GM23338 (cell line): ENCODE data around the gene CD44. TPM values are rescaled to one million over a fixed set of nuclear protein-coding genes. Genes with fewer than 3 reads are reported as not detected.

Source experiments
- ATAC-seq: fragments of 200-7000 bp; cut with Tn5 transposase; 3 replicates; pipeline ENCODE4 v1.9.1; 2020
- DNase-seq: peaks from one replicate; pipeline ENCODE4 v3.0.0-alpha.2; 2015; ENCODE audit warnings: low spot score
- H2AFZ ChIP-seq: fragments of 200-600 bp; sonication (generic); 2 replicates; pipeline ENCODE4 v1.8.0; 2016; ENCODE audit warnings: antibody characterized with exemption, mild to moderate bottlenecking, moderate library complexity
- H3F3A ChIP-seq: fragments of 200-600 bp; sonication (generic); replicated peaks from 2 replicates; pipeline ENCODE4 v1.8.0; 2017; ENCODE audit warnings: antibody characterized with exemption, mixed run types, low read depth
- H3K27ac ChIP-seq: fragments of 200-600 bp; sonication (generic); 2 replicates; pipeline ENCODE4 v1.6.1; 2016; ENCODE audit warnings: low read depth
- H3K27me3 ChIP-seq: fragments of 200-600 bp; sonication (generic); 2 replicates; pipeline ENCODE4 v1.8.0; 2016; ENCODE audit warnings: mild to moderate bottlenecking, mixed run types, moderate library complexity; ENCODE audit not compliant: insufficient read depth
- H3K36me3 ChIP-seq: fragments of 200-600 bp; sonication (generic); 2 replicates; pipeline ENCODE4 v1.8.0; 2016; ENCODE audit warnings: mild to moderate bottlenecking; ENCODE audit not compliant: insufficient read depth
- H3K4me1 ChIP-seq: fragments of 200-600 bp; sonication (generic); 2 replicates; pipeline ENCODE4 v1.8.0; 2016; ENCODE audit warnings: mild to moderate bottlenecking, moderate library complexity; ENCODE audit not compliant: insufficient read depth
- H3K4me2 ChIP-seq: fragments of 200-600 bp; sonication (generic); 2 replicates; pipeline ENCODE4 v1.7.1; 2017; ENCODE audit warnings: mixed run types
- H3K4me3 ChIP-seq: fragments of 200-600 bp; sonication (generic); 2 replicates; pipeline ENCODE4 v1.6.1; 2016; ENCODE audit warnings: mixed run types
- H3K79me2 ChIP-seq: fragments of 200-600 bp; sonication (generic); replicated peaks from 2 replicates; pipeline ENCODE4 v1.8.0; 2017; ENCODE audit warnings: mild to moderate bottlenecking; ENCODE audit not compliant: insufficient read depth
- H3K9me2 ChIP-seq: fragments of 200-600 bp; sonication (generic); 2 replicates; pipeline ENCODE4 v1.8.0; 2017; ENCODE audit not compliant: insufficient read depth
- H4K20me1 ChIP-seq: fragments of 200-600 bp; sonication (generic); replicated peaks from 2 replicates; pipeline ENCODE4 v1.8.0; 2017; ENCODE audit warnings: mild to moderate bottlenecking; ENCODE audit not compliant: insufficient read depth
- H3K27ac Mint-ChIP-seq: 2 replicates; pipeline ENCODE4 v1.8.0; 2020; ENCODE audit warnings: inconsistent platforms, mild to moderate bottlenecking, moderate library complexity, mixed read lengths
- H3K27me3 Mint-ChIP-seq: 3 replicates; pipeline ENCODE4 v1.8.0; 2022; ENCODE audit warnings: low read depth, mild to moderate bottlenecking, moderate library complexity, mixed read lengths, inconsistent platforms; ENCODE audit not compliant: insufficient read depth, poor library complexity
- H3K36me3 Mint-ChIP-seq: 3 replicates; pipeline ENCODE4 v1.8.0; 2021; ENCODE audit warnings: low read depth, mild to moderate bottlenecking, inconsistent platforms, moderate library complexity, mixed read lengths
- H3K4me1 Mint-ChIP-seq: 3 replicates; pipeline ENCODE4 v1.8.0; 2020; ENCODE audit warnings: mild to moderate bottlenecking, inconsistent platforms, mixed read lengths
- H3K4me3 Mint-ChIP-seq: 3 replicates; pipeline ENCODE4 v1.8.0; 2021; ENCODE audit warnings: moderate library complexity, mild to moderate bottlenecking, inconsistent platforms, mixed read lengths
- H3K9me3 Mint-ChIP-seq: 3 replicates; pipeline ENCODE4 v1.8.0; 2020; ENCODE audit warnings: moderate library complexity, mild to moderate bottlenecking, inconsistent platforms, mixed read lengths
- ETS1 ChIP-seq: IDR thresholded peaks from 2 replicates; pipeline ENCODE4 v1.6.1; 2016; ENCODE audit warnings: antibody characterized with exemption
- EZH2 ChIP-seq: fragments of 200-600 bp; sonication (generic); IDR thresholded peaks from one replicate; pipeline ENCODE4 v1.8.0; 2017; ENCODE audit warnings: antibody characterized with exemption, mild to moderate bottlenecking, low read depth; ENCODE audit not compliant: unreplicated experiment
- JUNB ChIP-seq: IDR thresholded peaks from one replicate; pipeline ENCODE4 v1.6.1; 2016; ENCODE audit warnings: antibody characterized with exemption; ENCODE audit not compliant: unreplicated experiment
- NANOG ChIP-seq: IDR thresholded peaks from 2 replicates; pipeline ENCODE4 v1.6.1; 2016; ENCODE audit warnings: antibody characterized with exemption, borderline replicate concordance
- POLR2AphosphoS5 ChIP-seq: IDR thresholded peaks from 2 replicates; pipeline ENCODE4 v1.6.1; 2016; ENCODE audit warnings: antibody characterized with exemption, low read depth
- STAT1 ChIP-seq: IDR thresholded peaks from one replicate; pipeline ENCODE4 v1.6.1; 2016; ENCODE audit warnings: antibody characterized with exemption; ENCODE audit not compliant: unreplicated experiment
- ZNF114 ChIP-seq: fragments of 250-450 bp; sonication (Bioruptor Pico); IDR thresholded peaks from 2 replicates; pipeline ENCODE4 v1.5.0; 2020; ENCODE audit warnings: mild to moderate bottlenecking, moderate library complexity
- polyA plus RNA-seq: library from polyadenylated mRNA; unstranded; fragments of >200 nt; fragmentation: Nextera tagmentation; extraction: Ambion mirVana; gene quantifications from 2 replicates; pipeline ENCODE4 v1.2.1, GENCODE V29; 2016
- total RNA-seq: library from RNA; depleted of rRNA; stranded (reverse); fragments of >200 nt; shearing (Covaris generic); gene quantifications from 2 replicates; pipeline ENCODE4 v1.2.3, GENCODE V29; 2014
- TF ChIP-seq, protein P1 (sequence below): fragments of 250-450 bp; sonication (Bioruptor Pico); IDR thresholded peaks from 2 replicates; pipeline ENCODE4 v1.5.0; 2020; ENCODE audit warnings: mild to moderate bottlenecking, moderate library complexity
- TF ChIP-seq, protein P2 (sequence below): IDR thresholded peaks from one replicate; pipeline ENCODE4 v1.6.1; 2018; ENCODE audit warnings: antibody characterized with exemption; ENCODE audit not compliant: unreplicated experiment

CD44 gene
- total and polyA plus RNA-seq, 2 experiments from 2014 or later, result 4.0 to 10.1 TPM

DNA sequence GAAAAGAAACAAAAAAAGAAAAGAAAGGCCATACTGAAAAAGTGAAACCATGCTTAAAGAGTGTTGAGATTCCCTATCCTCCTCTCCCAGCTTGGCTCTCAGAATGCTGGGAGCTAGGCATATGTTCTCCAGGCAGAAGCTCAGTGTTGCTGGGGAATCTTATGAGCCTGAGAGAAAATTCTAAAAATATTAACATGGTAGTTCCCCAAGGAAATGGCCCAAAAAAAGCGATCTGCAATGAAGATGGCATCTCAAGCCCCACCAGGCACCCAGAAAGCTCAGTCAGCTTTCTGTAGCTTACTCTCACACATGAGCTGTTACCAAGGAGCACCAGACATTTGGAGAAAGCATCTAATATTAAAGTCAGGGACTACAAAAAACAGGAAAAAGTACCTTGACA is 94.5 kb downstream of the CD44 start:
- Mint-ChIP-seq H3K4me3 (no peak overlapping the region), H3K27me3 (peaks cover 3% of the 10 kb centered on the region), H3K27ac (no peak overlapping the region), H3K4me1 (peaks cover 12% of the 10 kb centered on the region), H3K9me3 (no peaks in the 10 kb centered on the region), H3K36me3 (no peaks in the 10 kb centered on the region)
- H2AFZ ChIP-seq, result no peak overlapping the region
- H3K9me2 ChIP-seq, result no peaks in the 10 kb centered on the region; the same call in none of the 2 replicates
- H3K4me1 ChIP-seq, result peaks cover 5% of the 10 kb centered on the region; the same call in 1 of the 2 replicates
- no peak for ATAC-seq
- DNase-seq, result no peak
- no peaks in the 10 kb centered on the region for H4K20me1 ChIP-seq
- H3K27me3 ChIP-seq, result no peaks in the 10 kb centered on the region
- no peak overlapping the region for H3K27ac ChIP-seq
- no peaks in the 10 kb centered on the region for H3K36me3 ChIP-seq
- no peak overlapping the region for H3K4me3 ChIP-seq
- no peaks in the 10 kb centered on the region for H3K79me2 ChIP-seq
- H3F3A ChIP-seq, result no peaks in the 10 kb centered on the region
- H3K4me2 ChIP-seq, result no peak overlapping the region
- TF ChIP-seq, protein P1, sequence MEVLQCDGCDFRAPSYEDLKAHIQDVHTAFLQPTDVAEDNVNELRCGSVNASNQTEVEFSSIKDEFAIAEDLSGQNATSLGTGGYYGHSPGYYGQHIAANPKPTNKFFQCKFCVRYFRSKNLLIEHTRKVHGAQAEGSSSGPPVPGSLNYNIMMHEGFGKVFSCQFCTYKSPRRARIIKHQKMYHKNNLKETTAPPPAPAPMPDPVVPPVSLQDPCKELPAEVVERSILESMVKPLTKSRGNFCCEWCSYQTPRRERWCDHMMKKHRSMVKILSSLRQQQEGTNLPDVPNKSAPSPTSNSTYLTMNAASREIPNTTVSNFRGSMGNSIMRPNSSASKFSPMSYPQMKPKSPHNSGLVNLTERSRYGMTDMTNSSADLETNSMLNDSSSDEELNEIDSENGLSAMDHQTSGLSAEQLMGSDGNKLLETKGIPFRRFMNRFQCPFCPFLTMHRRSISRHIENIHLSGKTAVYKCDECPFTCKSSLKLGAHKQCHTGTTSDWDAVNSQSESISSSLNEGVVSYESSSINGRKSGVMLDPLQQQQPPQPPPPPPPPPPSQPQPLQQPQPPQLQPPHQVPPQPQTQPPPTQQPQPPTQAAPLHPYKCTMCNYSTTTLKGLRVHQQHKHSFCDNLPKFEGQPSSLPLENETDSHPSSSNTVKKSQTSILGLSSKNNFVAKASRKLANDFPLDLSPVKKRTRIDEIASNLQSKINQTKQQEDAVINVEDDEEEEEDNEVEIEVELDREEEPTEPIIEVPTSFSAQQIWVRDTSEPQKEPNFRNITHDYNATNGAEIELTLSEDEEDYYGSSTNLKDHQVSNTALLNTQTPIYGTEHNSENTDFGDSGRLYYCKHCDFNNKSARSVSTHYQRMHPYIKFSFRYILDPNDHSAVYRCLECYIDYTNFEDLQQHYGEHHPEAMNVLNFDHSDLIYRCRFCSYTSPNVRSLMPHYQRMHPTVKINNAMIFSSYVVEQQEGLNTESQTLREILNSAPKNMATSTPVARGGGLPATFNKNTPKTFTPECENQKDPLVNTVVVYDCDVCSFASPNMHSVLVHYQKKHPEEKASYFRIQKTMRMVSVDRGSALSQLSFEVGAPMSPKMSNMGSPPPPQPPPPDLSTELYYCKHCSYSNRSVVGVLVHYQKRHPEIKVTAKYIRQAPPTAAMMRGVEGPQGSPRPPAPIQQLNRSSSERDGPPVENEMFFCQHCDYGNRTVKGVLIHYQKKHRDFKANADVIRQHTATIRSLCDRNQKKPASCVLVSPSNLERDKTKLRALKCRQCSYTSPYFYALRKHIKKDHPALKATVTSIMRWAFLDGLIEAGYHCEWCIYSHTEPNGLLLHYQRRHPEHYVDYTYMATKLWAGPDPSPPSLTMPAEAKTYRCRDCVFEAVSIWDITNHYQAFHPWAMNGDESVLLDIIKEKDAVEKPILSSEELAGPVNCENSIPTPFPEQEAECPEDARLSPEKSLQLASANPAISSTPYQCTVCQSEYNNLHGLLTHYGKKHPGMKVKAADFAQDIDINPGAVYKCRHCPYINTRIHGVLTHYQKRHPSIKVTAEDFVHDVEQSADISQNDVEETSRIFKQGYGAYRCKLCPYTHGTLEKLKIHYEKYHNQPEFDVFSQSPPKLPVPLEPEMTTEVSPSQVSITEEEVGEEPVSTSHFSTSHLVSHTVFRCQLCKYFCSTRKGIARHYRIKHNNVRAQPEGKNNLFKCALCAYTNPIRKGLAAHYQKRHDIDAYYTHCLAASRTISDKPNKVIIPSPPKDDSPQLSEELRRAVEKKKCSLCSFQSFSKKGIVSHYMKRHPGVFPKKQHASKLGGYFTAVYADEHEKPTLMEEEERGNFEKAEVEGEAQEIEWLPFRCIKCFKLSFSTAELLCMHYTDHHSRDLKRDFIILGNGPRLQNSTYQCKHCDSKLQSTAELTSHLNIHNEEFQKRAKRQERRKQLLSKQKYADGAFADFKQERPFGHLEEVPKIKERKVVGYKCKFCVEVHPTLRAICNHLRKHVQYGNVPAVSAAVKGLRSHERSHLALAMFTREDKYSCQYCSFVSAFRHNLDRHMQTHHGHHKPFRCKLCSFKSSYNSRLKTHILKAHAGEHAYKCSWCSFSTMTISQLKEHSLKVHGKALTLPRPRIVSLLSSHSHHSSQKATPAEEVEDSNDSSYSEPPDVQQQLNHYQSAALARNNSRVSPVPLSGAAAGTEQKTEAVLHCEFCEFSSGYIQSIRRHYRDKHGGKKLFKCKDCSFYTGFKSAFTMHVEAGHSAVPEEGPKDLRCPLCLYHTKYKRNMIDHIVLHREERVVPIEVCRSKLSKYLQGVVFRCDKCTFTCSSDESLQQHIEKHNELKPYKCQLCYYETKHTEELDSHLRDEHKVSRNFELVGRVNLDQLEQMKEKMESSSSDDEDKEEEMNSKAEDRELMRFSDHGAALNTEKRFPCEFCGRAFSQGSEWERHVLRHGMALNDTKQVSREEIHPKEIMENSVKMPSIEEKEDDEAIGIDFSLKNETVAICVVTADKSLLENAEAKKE (CRISPR knock-in tag), result no peak
- no peak for TF ChIP-seq EZH2
- no peak for TF ChIP-seq ETS1
- TF ChIP-seq JUNB, result no peak
- TF ChIP-seq NANOG, result no peak
- TF ChIP-seq POLR2AphosphoS5, result no peak
- TF ChIP-seq, protein P2, sequence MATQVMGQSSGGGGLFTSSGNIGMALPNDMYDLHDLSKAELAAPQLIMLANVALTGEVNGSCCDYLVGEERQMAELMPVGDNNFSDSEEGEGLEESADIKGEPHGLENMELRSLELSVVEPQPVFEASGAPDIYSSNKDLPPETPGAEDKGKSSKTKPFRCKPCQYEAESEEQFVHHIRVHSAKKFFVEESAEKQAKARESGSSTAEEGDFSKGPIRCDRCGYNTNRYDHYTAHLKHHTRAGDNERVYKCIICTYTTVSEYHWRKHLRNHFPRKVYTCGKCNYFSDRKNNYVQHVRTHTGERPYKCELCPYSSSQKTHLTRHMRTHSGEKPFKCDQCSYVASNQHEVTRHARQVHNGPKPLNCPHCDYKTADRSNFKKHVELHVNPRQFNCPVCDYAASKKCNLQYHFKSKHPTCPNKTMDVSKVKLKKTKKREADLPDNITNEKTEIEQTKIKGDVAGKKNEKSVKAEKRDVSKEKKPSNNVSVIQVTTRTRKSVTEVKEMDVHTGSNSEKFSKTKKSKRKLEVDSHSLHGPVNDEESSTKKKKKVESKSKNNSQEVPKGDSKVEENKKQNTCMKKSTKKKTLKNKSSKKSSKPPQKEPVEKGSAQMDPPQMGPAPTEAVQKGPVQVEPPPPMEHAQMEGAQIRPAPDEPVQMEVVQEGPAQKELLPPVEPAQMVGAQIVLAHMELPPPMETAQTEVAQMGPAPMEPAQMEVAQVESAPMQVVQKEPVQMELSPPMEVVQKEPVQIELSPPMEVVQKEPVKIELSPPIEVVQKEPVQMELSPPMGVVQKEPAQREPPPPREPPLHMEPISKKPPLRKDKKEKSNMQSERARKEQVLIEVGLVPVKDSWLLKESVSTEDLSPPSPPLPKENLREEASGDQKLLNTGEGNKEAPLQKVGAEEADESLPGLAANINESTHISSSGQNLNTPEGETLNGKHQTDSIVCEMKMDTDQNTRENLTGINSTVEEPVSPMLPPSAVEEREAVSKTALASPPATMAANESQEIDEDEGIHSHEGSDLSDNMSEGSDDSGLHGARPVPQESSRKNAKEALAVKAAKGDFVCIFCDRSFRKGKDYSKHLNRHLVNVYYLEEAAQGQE, result no peak
- TF ChIP-seq STAT1, result no peak
- no peak for TF ChIP-seq ZNF114 (CRISPR knock-in tag)
